Pancreas (tissue), 10 donors: ENCODE results near the gene MAP7D2. TPM values are rescaled to one million over a fixed set of nuclear protein-coding genes. Genes with fewer than 3 reads are reported as not detected.

Experiments
- ATAC-seq, 4 donors: fragments of 200-7000 bp; cut with Tn5 transposase; one replicate each; pipeline versions ENCODE4 v1.8.0 to v1.9.1; 2020; ENCODE audit warnings: mild to moderate bottlenecking in 4 of 4, moderate library complexity in 4 of 4
- DNase-seq, 6 donors: peaks; one replicate each; pipeline ENCODE4 v3.0.0-alpha.2; 2020
- FAIRE-seq: peaks from 2 replicates; lab custom pipeline; 2012; peaks lifted over from hg19 to GRCh38; lab: Jason Lieb, UNC
- H3K27ac ChIP-seq, 4 donors: fragments of 200-600 bp; sonication (generic); 1 replicate in 3 of 4; 2 replicates in 1 of 4; pipeline versions ENCODE4 v1.5.0 to v1.8.0; 2020
- H3K27me3 ChIP-seq, 4 donors: fragments of 200-600 bp; one replicate each; pipeline ENCODE4 v1.8.0; 2021
- H3K36me3 ChIP-seq, 3 donors: fragments of 200-600 bp; sonication (generic) in 1 of 3; one replicate each; pipeline versions ENCODE4 v1.5.0 to v1.8.0; 2020 to 2021
- H3K4me1 ChIP-seq, 3 donors: fragments of 200-600 bp; one replicate each; pipeline ENCODE4 v1.8.0; 2021
- H3K4me3 ChIP-seq, 4 donors: fragments of 200-600 bp; sonication (generic) in 2 of 4; one replicate each; pipeline versions ENCODE4 v1.5.0 to v1.8.0; 2020 to 2021
- H3K9me3 ChIP-seq, 4 donors: fragments of 200-600 bp; one replicate each; pipeline ENCODE4 v1.8.0; 2021
- WGBS, 2 donors: extraction: QIAGEN DNeasy Blood & Tissue Kit; methylation state at CpG; one replicate each; pipeline ENCODE4 v1.1.7; 2013; 5-methylcytosine and 5-hydroxymethylcytosine counted together
- intact Hi-C, 3 donors: fragments of 100-400 bp; cut with DNase I; formaldehyde crosslinking; loops; one replicate each; pipeline versions ENCODE4 v1.11.1 to v1.14.2; 2022
- microRNA-seq, 2 donors: library from miRNA; unstranded; fragments of <30 nt; microRNA quantifications; one replicate each; pipeline versions ENCODE4 to v1.1.0, GENCODE V29; 2019 to 2020
- polyA plus RNA-seq, 2 donors: library from polyadenylated mRNA; stranded (reverse); fragments of 200-250 nt; gene quantifications; one replicate each; pipeline ENCODE4 v1.2.3, GENCODE V29; 2013
- total RNA-seq, 6 donors: library from RNA; stranded (reverse); fragmentation: NEBNext Ultra II Directional in 4 of 6; extraction: Animal tissue kit (Norgen Biotek cat#: 25700) in 4 of 6; gene quantifications; one replicate each; pipeline versions ENCODE4 v1.2.1 to v1.2.4, GENCODE V29; 2021 to 2023
- TF ChIP-seq, protein P1 (sequence below), 4 donors: fragments of 200-600 bp; sonication (generic) in 3 of 4; IDR thresholded peaks; one replicate each; pipeline versions ENCODE4 v1.5.0 to v1.8.0; 2021; ENCODE audit warnings: antibody characterized with exemption in 4 of 4
- donor health status: healthy with polysubstance abuse.
- donor health status: DM: no; HTN: no; CAD: no; lungs with moderate emphysema.
- donor health status: DM: no; HTN: no; CAD: no.
- donor health status: control.
- donor health status: control.
- donor health status: Bipolar disorder and iron deficiency.
- donor health status: DM: yes; HTN: yes; CAD: no.
- donor health status: DM: no; HTN: no; CAD: no.
- donor health status: DM: no; HTN: no; CAD: no.
- donor health status: DM: yes; HTN: yes; CAD: no.

Gene MAP7D2
- total and polyA plus RNA-seq, 8 donors, result 0.09 to 3.6 (median 0.70) TPM

DNA sequence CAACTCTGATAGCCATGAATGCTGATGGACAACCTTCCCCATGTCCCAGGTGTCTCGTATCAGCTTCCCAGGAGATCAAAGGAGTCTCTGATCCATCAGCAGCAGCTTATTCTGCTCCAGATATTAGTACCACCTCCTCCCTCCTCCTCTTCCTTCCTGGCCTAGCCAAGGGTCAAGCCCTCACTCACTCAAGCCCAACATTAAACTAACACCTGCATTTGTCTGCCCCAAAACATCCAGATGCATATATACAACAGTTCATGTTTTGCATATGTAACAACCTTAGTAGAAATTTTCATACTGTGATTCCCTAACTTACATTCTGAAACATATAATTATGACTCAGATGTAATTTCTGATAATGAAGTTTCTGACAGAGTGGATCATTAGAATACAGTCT lies 155.8 kb downstream of the MAP7D2 start:
- intact Hi-C loops, result no loop called here
- no peak for DNase-seq
- no peak for FAIRE-seq
- no peaks in the 10 kb centered on the region for H3K4me1 ChIP-seq
- WGBS, 2 donors, result 81 to 100% methylated on average over 1 of the region's 1 CpG
- no peaks in the 10 kb centered on the region for H3K9me3 ChIP-seq
- TF ChIP-seq, protein P1, sequence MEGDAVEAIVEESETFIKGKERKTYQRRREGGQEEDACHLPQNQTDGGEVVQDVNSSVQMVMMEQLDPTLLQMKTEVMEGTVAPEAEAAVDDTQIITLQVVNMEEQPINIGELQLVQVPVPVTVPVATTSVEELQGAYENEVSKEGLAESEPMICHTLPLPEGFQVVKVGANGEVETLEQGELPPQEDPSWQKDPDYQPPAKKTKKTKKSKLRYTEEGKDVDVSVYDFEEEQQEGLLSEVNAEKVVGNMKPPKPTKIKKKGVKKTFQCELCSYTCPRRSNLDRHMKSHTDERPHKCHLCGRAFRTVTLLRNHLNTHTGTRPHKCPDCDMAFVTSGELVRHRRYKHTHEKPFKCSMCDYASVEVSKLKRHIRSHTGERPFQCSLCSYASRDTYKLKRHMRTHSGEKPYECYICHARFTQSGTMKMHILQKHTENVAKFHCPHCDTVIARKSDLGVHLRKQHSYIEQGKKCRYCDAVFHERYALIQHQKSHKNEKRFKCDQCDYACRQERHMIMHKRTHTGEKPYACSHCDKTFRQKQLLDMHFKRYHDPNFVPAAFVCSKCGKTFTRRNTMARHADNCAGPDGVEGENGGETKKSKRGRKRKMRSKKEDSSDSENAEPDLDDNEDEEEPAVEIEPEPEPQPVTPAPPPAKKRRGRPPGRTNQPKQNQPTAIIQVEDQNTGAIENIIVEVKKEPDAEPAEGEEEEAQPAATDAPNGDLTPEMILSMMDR (IDR thresholded peaks at IDR 0.05), result no peak
- no peaks in the 10 kb centered on the region for H3K36me3 ChIP-seq
- H3K27me3 ChIP-seq, result no peaks in the 10 kb centered on the region
- no peak overlapping the region for H3K27ac ChIP-seq
- no peak overlapping the region for H3K4me3 ChIP-seq
- no peak for ATAC-seq

DNA sequence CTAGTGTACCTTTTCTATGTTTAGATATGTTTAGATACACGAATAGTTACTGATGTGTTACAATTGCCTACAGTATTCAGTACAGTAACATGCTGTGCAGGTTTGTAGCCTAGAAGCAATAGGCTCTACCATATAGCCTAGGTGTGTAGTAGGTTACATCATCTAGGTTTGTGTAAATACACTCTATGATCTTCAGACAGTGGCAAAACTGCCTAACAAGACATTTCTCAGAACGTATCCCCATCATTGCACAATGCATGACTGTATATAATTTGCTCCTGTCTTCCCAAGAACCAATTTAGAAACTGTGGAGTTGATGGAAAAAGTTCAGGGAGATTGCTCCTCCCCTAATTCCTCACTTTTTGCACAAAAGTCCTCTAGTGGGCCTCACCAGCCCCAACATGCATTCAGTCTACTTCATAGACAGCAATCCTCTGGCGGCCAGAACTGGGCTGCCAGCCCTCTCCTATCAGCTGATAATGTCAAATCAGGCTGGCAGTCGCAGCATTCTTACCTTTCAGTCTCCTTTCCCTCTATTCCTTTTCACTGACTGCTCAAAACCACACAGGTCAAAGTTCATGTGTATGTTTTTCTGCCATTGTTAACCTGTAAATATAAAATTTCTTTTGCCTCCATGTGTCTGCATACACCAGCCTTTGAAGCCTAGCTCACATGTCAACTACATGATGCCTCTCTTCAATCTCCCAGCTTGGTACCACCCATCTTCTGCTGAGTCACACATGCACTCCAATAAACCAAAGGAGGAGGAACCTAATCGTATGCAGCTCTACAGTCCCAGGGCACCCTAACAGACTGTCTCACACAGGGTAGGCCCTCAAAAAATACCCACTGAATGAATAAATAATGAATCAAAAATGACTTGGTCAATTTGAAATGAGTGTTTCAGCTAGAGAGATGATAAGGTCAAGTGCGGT lies 157.9 kb downstream of the MAP7D2 start:
- 70 to 75% methylated on average over 6 of the region's 6 CpGs for whole genome bisulfite sequencing, 2 donors
- Histone ChIP-seq H3K27ac (no peak overlapping the region), H3K36me3 (no peaks in the 10 kb centered on the region), H3K9me3 (no peaks in the 10 kb centered on the region), H3K4me1 (no peaks in the 10 kb centered on the region), H3K4me3 (no peak overlapping the region), H3K27me3 (no peaks in the 10 kb centered on the region)
- no peak for FAIRE-seq
- TF ChIP-seq, protein P1 (IDR thresholded peaks at IDR 0.05), result no peak
- ATAC-seq, result no peak
- intact Hi-C loops, result no loop called here
- no peak for DNase-seq

DNA sequence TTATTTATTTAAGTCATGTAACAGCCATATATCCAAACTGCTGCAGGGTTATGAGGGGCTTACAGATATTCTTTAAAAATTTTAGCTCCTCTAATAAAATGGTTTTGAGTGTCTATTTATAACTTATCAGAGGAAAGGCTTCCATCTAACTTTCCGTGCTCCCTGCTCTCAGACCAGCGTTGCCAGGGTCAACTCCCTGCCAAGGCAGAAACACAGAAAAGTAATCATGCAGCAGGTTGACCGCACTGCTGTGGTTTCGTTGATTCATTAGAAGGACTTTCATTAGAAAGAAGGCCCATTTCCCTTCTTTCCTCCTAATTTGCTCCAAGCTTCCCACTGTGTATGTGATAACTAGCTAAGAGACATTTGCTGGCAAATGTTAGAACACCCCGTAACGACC lies 159.8 kb downstream of the MAP7D2 start:
- DNase-seq, result no peak

More for the DNA sequence above, 159.8 kb downstream of the MAP7D2 start:
- WGBS, 2 donors, result 81 to 90% methylated on average over 6 of the region's 6 CpGs
- H3K36me3 ChIP-seq, result peaks cover 0 to 5% (median 0%) of the 10 kb centered on the region in 3 donors
- no peak for FAIRE-seq
- TF ChIP-seq, protein P1 (IDR thresholded peaks at IDR 0.05), result no peak
- H3K4me3 ChIP-seq, result no peak overlapping the region
- no peaks in the 10 kb centered on the region for H3K9me3 ChIP-seq
- H3K27ac ChIP-seq, result no peak overlapping the region
- no peak for ATAC-seq
- intact Hi-C loops, result no loop called here
- no peaks in the 10 kb centered on the region for H3K27me3 ChIP-seq
- no peaks in the 10 kb centered on the region for H3K4me1 ChIP-seq

Small RNA genes within 50 kb of the gene (microRNA-seq; reads per million reads assigned to microRNA genes)
- gene MIR23C, result 19.3 to 28.9 reads per million in 2 donors

Other genes starting within 250 kb of the MAP7D2 start
- gene SH3KBP1, start 229.3 kb downstream of the MAP7D2 start, total RNA-seq, result 10 to 100 TPM in 1 of 6 donors, 1 to 10 TPM in 5; 2.2 to 11.1 (median 4.9) TPM
- gene SH3KBP1, start 229.3 kb downstream of the MAP7D2 start, polyA plus RNA-seq, result 1 to 10 TPM; 3.5 to 5.1 TPM
- gene BCLAF3, start 125.8 kb downstream of the MAP7D2 start, total RNA-seq, result 1 to 10 TPM; 3.3 to 6.9 (median 4.8) TPM
- 1 to 10 TPM; 2.2 to 4.2 TPM for gene BCLAF3, start 125.8 kb downstream of the MAP7D2 start, polyA plus RNA-seq
- gene EIF1AX, start 24.9 kb upstream of the MAP7D2 start, total RNA-seq, result 10 to 100 TPM; 23.7 to 76.7 (median 62.2) TPM
- gene EIF1AX, start 24.9 kb upstream of the MAP7D2 start, polyA plus RNA-seq, result 10 to 100 TPM; 12.4 to 27.3 TPM
- gene RPS6KA3, start 150.0 kb upstream of the MAP7D2 start, total RNA-seq, result 10 to 100 TPM; 15.0 to 29.8 (median 18.9) TPM
- 10 to 100 TPM in 1 of 2 donors, 1 to 10 TPM in 1; 4.8 to 15.0 TPM for gene RPS6KA3, start 150.0 kb upstream of the MAP7D2 start, polyA plus RNA-seq